ENCODE data around the gene ATOX1. TPM values are rescaled to one million over a fixed set of nuclear protein-coding genes. Genes with fewer than 3 reads are reported as not detected.

Gene ATOX1
- total RNA-seq, 2 experiments from 2014 or later: 58.2 to 92.5 TPM

DNA sequence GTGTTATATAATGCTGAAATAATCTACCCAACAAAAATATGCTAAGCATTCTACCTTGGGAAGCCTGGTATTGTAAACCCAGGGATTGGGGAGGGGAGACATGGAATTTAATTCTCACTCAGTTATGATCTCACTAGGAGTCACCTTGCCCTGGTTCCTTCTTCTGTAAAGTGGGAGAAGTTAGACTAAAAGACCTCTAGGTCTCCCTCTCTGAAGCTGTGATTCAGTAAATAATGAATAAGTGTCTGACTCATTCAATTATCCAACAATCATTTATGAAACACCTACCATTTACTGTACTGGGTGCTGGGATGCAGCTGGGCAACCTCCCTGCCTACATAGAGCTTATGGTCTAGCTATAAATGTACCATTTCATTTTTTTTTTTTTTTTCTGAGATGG lies 51.5 kb downstream of the ATOX1 start:
- Histone ChIP-seq H3K27ac (ENCODE audit: low read depth, low read length, poor library complexity, severe bottlenecking) (no peak overlapping the region), H3K4me2 (ENCODE audit: low read length) (no peak overlapping the region), H3K79me2 (ENCODE audit: insufficient read depth, low read depth, low read length) (no peaks in the 10 kb centered on the region), H3K36me3 (ENCODE audit: insufficient read depth, low read length) (no peaks in the 10 kb centered on the region), H3K4me3 (ENCODE audit: low read depth, low read length, poor library complexity, severe bottlenecking) (no peak overlapping the region), H4K20me1 (ENCODE audit: insufficient read depth, low read length) (no peaks in the 10 kb centered on the region), H2AFZ (ENCODE audit: low read length) (no peak overlapping the region), H3K9me3 (ENCODE audit: low read length) (no peaks in the 10 kb centered on the region), H3K9me2 (ENCODE audit: insufficient read depth, low read length) (no peaks in the 10 kb centered on the region), H3K4me1 (ENCODE audit: insufficient read depth, low read length, poor library complexity, severe bottlenecking) (no peaks in the 10 kb centered on the region)
- CTCF ChIA-PET (ENCODE audit: unreplicated experiment): interaction anchor here (0.6 kb wide), 1 partner anchor 13 kb away, joined by 3 read pairs; no protein-coding TSS in a partner anchor
- intact Hi-C loops (cut with micrococcal nuclease; ENCODE audit: unreplicated experiment): no loop called here
- no peak for DNase-seq (ENCODE audit: low spot score)
- POLR2A ChIA-PET: interaction anchor here (0.6 to 1.5 kb wide), 5 partner anchors 9 to 53 kb away, joined by 3 read pairs; no protein-coding TSS in a partner anchor
- BruUV-seq (replicated peaks): no TSS peak
- TF ChIP-seq, protein P1, sequence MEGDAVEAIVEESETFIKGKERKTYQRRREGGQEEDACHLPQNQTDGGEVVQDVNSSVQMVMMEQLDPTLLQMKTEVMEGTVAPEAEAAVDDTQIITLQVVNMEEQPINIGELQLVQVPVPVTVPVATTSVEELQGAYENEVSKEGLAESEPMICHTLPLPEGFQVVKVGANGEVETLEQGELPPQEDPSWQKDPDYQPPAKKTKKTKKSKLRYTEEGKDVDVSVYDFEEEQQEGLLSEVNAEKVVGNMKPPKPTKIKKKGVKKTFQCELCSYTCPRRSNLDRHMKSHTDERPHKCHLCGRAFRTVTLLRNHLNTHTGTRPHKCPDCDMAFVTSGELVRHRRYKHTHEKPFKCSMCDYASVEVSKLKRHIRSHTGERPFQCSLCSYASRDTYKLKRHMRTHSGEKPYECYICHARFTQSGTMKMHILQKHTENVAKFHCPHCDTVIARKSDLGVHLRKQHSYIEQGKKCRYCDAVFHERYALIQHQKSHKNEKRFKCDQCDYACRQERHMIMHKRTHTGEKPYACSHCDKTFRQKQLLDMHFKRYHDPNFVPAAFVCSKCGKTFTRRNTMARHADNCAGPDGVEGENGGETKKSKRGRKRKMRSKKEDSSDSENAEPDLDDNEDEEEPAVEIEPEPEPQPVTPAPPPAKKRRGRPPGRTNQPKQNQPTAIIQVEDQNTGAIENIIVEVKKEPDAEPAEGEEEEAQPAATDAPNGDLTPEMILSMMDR (conservative IDR thresholded peaks at IDR 0.05; ENCODE audit: low read length): no peak
- no peak for TF ChIP-seq EZH2phosphoT487 (IDR thresholded peaks at IDR 0.05; ENCODE audit: borderline replicate concordance, low read depth, low read length)

DNA sequence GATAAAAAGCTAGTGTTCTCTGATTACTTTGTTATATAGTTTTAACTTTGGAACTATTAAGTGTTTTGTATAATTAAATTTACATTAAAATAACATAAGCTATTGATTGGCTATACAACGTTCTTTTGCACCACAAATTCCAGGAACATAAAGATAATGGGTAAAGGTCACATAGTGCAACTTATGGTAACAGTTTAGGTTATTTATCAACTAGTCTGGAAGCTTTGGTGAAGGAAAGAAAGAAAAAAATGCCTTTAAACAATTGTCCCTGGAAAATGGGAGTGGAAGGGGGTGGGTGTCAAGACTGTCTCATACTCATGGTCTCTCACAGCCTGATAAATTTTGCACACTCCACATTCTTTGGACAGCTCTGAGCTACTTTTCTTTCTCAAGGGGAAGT lies 54.7 kb downstream of the ATOX1 start:
- H3K9me2 ChIP-seq (ENCODE audit: insufficient read depth, low read length): no peaks in the 10 kb centered on the region
- H3K27ac ChIP-seq (ENCODE audit: low read depth, low read length, poor library complexity, severe bottlenecking): no peak overlapping the region
- no TSS peak for BruUV-seq (replicated peaks)
- intact Hi-C loops (cut with micrococcal nuclease; ENCODE audit: unreplicated experiment): loop anchor here (1.0 to 5.0 kb wide), 2 partner anchors 40 to 451 kb away; partner anchors contain the start of gene GM2A
- no peak for DNase-seq (ENCODE audit: low spot score)
- H2AFZ ChIP-seq (ENCODE audit: low read length): no peak overlapping the region
- no peak for TF ChIP-seq EZH2phosphoT487 (IDR thresholded peaks at IDR 0.05; ENCODE audit: borderline replicate concordance, low read depth, low read length)
- TF ChIP-seq, protein P1 (conservative IDR thresholded peaks at IDR 0.05; ENCODE audit: low read length): no peak
- no peak overlapping the region for H3K4me2 ChIP-seq (ENCODE audit: low read length)
- H3K9me3 ChIP-seq (ENCODE audit: low read length): no peaks in the 10 kb centered on the region
- ChIA-PET POLR2A (interaction anchor here (0.7 to 3.8 kb wide), 13 partner anchors 8 to 67 kb away, joined by 3 to 11 read pairs (median 5); partner anchors contain the start of gene SPARC), CTCF (ENCODE audit: unreplicated experiment) (interaction anchor here (0.8 to 1.3 kb wide), 4 partner anchors 12 to 43 kb away, joined by 3 to 5 read pairs (median 4); no protein-coding TSS in a partner anchor)
- H4K20me1 ChIP-seq (ENCODE audit: insufficient read depth, low read length): no peaks in the 10 kb centered on the region
- no peaks in the 10 kb centered on the region for H3K36me3 ChIP-seq (ENCODE audit: insufficient read depth, low read length)
- H3K4me1 ChIP-seq (ENCODE audit: insufficient read depth, low read length, poor library complexity, severe bottlenecking): no peaks in the 10 kb centered on the region
- no peak overlapping the region for H3K4me3 ChIP-seq (ENCODE audit: low read depth, low read length, poor library complexity, severe bottlenecking)
- no peaks in the 10 kb centered on the region for H3K79me2 ChIP-seq (ENCODE audit: insufficient read depth, low read depth, low read length)

DNA sequence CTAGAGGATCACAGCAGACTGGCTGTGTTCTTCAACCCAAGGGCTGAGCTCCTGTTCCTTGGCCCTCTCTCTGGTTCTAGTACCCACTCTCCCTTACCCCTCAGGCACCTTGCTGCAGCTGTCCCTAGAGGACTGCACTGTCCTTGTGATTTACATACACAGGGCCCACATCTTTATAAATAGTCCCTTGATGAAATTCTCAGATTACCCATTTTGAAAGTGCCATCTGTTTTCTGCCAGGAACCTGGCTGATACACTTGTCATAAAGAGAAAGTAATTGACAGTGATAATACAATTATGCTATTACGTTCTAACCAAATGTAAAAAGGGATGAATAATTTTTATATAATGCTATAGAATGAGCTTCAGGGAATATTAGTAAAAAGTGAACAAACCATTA lies 55.2 kb downstream of the ATOX1 start:
- no peaks in the 10 kb centered on the region for H3K9me3 ChIP-seq (ENCODE audit: low read length)
- TF ChIP-seq, protein P1 (conservative IDR thresholded peaks at IDR 0.05; ENCODE audit: low read length): no peak
- TF ChIP-seq EZH2phosphoT487 (IDR thresholded peaks at IDR 0.05; ENCODE audit: borderline replicate concordance, low read depth, low read length): no peak
- H3K79me2 ChIP-seq (ENCODE audit: insufficient read depth, low read depth, low read length): no peaks in the 10 kb centered on the region
- no peak overlapping the region for H2AFZ ChIP-seq (ENCODE audit: low read length)
- H3K4me3 ChIP-seq (ENCODE audit: low read depth, low read length, poor library complexity, severe bottlenecking): no peak overlapping the region
- no peaks in the 10 kb centered on the region for H4K20me1 ChIP-seq (ENCODE audit: insufficient read depth, low read length)
- H3K36me3 ChIP-seq (ENCODE audit: insufficient read depth, low read length): no peaks in the 10 kb centered on the region
- no peak overlapping the region for H3K4me2 ChIP-seq (ENCODE audit: low read length)
- intact Hi-C loops (cut with micrococcal nuclease; ENCODE audit: unreplicated experiment): loop anchor here (1.0 to 5.0 kb wide), 2 partner anchors 40 to 451 kb away; partner anchors contain the start of gene GM2A
- ChIA-PET CTCF (ENCODE audit: unreplicated experiment) (interaction anchor here (1.1 to 1.2 kb wide), 2 partner anchors 15 to 19 kb away, joined by 3 read pairs; no protein-coding TSS in a partner anchor), POLR2A (interaction anchor here (0.6 to 3.8 kb wide), 16 partner anchors 9 to 68 kb away, joined by 3 to 11 read pairs (median 4); partner anchors contain the start of gene SPARC)
- H3K9me2 ChIP-seq (ENCODE audit: insufficient read depth, low read length): no peaks in the 10 kb centered on the region
- DNase-seq (ENCODE audit: low spot score): no peak
- H3K4me1 ChIP-seq (ENCODE audit: insufficient read depth, low read length, poor library complexity, severe bottlenecking): no peaks in the 10 kb centered on the region
- H3K27ac ChIP-seq (ENCODE audit: low read depth, low read length, poor library complexity, severe bottlenecking): no peak overlapping the region
- BruUV-seq (replicated peaks): no TSS peak

Data from OCI-LY7 (cell line).